Peyer's patch (tissue), 4 donors: Measurements from ENCODE around the gene SLC22A7.

ENCODE experiments used
- POLR2A ChIP-seq, 2 donors: fragments of 450-650 bp; IDR thresholded peaks; one replicate each; pipeline ENCODE4 v1.5.1; 2017; ENCODE audit warnings: antibody characterized with exemption in 2 of 2, mild to moderate bottlenecking in 2 of 2, moderate library complexity in 2 of 2
- TF ChIP-seq, protein P1 (sequence below), 6 experiments: fragments of 450-650 bp in 4 of 6; fragments of 200-600 bp in 2 of 6; sonication (generic) in 1 of 6; IDR thresholded peaks; one replicate each; pipeline ENCODE4 v1.5.1; 2017 to 2019; ENCODE audit warnings: antibody characterized with exemption in 6 of 6, mild to moderate bottlenecking in 3 of 6, moderate library complexity in 1 of 6

DNA sequence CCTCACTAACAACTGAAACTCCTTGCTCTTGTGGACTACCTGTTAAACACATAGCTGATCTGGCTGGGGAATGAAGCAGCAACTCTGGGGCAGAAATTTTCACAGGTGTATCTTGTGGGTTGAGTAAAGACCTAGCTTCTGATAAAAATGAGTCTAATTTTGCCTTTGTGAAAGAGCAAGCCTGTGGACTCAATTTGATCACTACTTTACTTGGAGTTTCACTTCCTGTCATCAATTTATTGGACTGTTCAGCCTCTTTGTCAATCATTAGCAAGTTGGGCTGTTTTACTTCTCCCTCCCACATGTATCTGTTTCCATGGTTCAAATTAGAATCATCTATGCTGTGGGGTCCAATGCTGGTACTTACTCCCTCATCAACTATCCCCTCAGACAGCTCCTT, 40.2 kb downstream of the SLC22A7 start:
- no peak for TF ChIP-seq POLR2A (IDR thresholded peaks at IDR 0.05)
- TF ChIP-seq, protein P1, sequence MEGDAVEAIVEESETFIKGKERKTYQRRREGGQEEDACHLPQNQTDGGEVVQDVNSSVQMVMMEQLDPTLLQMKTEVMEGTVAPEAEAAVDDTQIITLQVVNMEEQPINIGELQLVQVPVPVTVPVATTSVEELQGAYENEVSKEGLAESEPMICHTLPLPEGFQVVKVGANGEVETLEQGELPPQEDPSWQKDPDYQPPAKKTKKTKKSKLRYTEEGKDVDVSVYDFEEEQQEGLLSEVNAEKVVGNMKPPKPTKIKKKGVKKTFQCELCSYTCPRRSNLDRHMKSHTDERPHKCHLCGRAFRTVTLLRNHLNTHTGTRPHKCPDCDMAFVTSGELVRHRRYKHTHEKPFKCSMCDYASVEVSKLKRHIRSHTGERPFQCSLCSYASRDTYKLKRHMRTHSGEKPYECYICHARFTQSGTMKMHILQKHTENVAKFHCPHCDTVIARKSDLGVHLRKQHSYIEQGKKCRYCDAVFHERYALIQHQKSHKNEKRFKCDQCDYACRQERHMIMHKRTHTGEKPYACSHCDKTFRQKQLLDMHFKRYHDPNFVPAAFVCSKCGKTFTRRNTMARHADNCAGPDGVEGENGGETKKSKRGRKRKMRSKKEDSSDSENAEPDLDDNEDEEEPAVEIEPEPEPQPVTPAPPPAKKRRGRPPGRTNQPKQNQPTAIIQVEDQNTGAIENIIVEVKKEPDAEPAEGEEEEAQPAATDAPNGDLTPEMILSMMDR (IDR thresholded peaks at IDR 0.05): no peak
